A673 (cell line): ENCODE measurements around the gene HIBADH. TPM values are rescaled to one million over a fixed set of nuclear protein-coding genes. Genes with fewer than 3 reads are reported as not detected.

Experiments
- BruUV-seq: library from RNA; stranded (reverse); fragments of 400-500 nt; replicated peaks from 2 replicates; lab custom pipeline; 2021; lab: Mats Ljungman, UMichigan
- CTCF ChIA-PET: fragments of 300-600 bp; sonication (Branson Sonifier 250); formaldehyde crosslinking; loops from one replicate; lab custom pipeline; 2022; ENCODE audit warnings: antibody characterized with exemption; lab: Charles Lee
- POLR2A ChIA-PET: fragments of 300-600 bp; sonication (Branson Sonifier 250); formaldehyde crosslinking; loops from one replicate; lab custom pipeline; 2022; ENCODE audit warnings: antibody characterized with exemption; ENCODE audit not compliant: low non-redundant PET; lab: Charles Lee
- DNase-seq: peaks from one replicate; pipeline ENCODE4 v3.0.0-alpha.2; 2015; ENCODE audit warnings: low spot score
- H3K27ac ChIP-seq: fragments of 200-600 bp; sonication (generic); 2 replicates; pipeline ENCODE4 v1.5.1; 2016; ENCODE audit warnings: mixed run types, low read depth, mild to moderate bottlenecking, mixed read lengths, antibody characterized with exemption, low read length; ENCODE audit not compliant: poor library complexity, severe bottlenecking
- H3K27me3 ChIP-seq: fragments of 200-600 bp; sonication (generic); replicated peaks from 2 replicates; pipeline ENCODE4 v1.6.1; 2017; ENCODE audit warnings: mixed run types, low read depth, mild to moderate bottlenecking, mixed read lengths, antibody characterized with exemption, low read length; ENCODE audit not compliant: insufficient read depth, poor library complexity
- H3K36me3 ChIP-seq: fragments of 200-600 bp; sonication (generic); 2 replicates; pipeline ENCODE4 v1.6.1; 2016; ENCODE audit warnings: mixed run types, mild to moderate bottlenecking, mixed read lengths, antibody characterized with exemption, low read length; ENCODE audit not compliant: insufficient read depth, poor library complexity, severe bottlenecking
- H3K4me1 ChIP-seq: fragments of 200-600 bp; sonication (generic); 2 replicates; pipeline ENCODE4 v1.6.1; 2017; ENCODE audit warnings: mixed run types, mild to moderate bottlenecking, mixed read lengths, antibody characterized with exemption, low read length; ENCODE audit not compliant: insufficient read depth, poor library complexity, severe bottlenecking
- H3K4me3 ChIP-seq: fragments of 200-600 bp; sonication (generic); 2 replicates; pipeline ENCODE4 v1.5.1; 2016; ENCODE audit warnings: low read depth, mixed run types, mild to moderate bottlenecking, mixed read lengths, low read length; ENCODE audit not compliant: poor library complexity, severe bottlenecking
- H3K9me3 ChIP-seq: fragments of 200-600 bp; sonication (generic); 2 replicates; pipeline ENCODE4 v1.6.1; 2016; ENCODE audit warnings: mixed run types, low read depth, mild to moderate bottlenecking, mixed read lengths, antibody characterized with exemption, low read length; ENCODE audit not compliant: poor library complexity, severe bottlenecking
- CTCF ChIP-seq: fragments of 300-800, 200-600 bp; sonication (generic); conservative IDR thresholded peaks from 2 replicates; pipeline ENCODE4 v1.5.1; 2017; ENCODE audit warnings: low read depth, mild to moderate bottlenecking, antibody characterized with exemption, low read length, moderate library complexity, mixed read lengths
- EZH2 ChIP-seq: fragments of 200-600 bp; sonication (generic); IDR thresholded peaks from 2 replicates; pipeline ENCODE4 v1.6.1; 2017; ENCODE audit warnings: borderline replicate concordance, low read depth, mild to moderate bottlenecking, mixed read lengths, antibody characterized with exemption, low read length; ENCODE audit not compliant: poor library complexity, severe bottlenecking
- intact Hi-C: fragments of 100-400 bp; cut with micrococcal nuclease; formaldehyde crosslinking; loops from one replicate; pipeline ENCODE4 v1.10.0; 2022; ENCODE audit not compliant: unreplicated experiment
- total RNA-seq: library from RNA; stranded (reverse); gene quantifications from 2 replicates; pipeline ENCODE4 v1.2.3, GENCODE V29; 2021

HIBADH gene
- total RNA-seq, 1 experiment from 2014 or later, result 10.2 TPM

GRCh38 chr7:27478556-27478955 lies 184.1 kb downstream of the HIBADH start:
- no TSS peak for BruUV-seq
- Histone ChIP-seq H3K4me1 (no peaks in the 10 kb centered on the region), H3K27me3 (peaks cover 4% of the 10 kb centered on the region), H3K27ac (no peak overlapping the region), H3K4me3 (no peak overlapping the region), H3K9me3 (no peaks in the 10 kb centered on the region), H3K36me3 (no peaks in the 10 kb centered on the region)
- POLR2A ChIA-PET, result no interaction called here
- intact Hi-C loops, result no loop called here
- CTCF ChIA-PET, result no interaction called here
- TF ChIP-seq EZH2 (no peak), CTCF (no peak)
- no peak for DNase-seq

- BruUV-seq, result no TSS peak
- no peaks in the 10 kb centered on the region for H3K9me3 ChIP-seq
- H3K27ac ChIP-seq, result no peak overlapping the region
- H3K4me3 ChIP-seq, result no peak overlapping the region
- ChIA-PET CTCF (no interaction called here), POLR2A (no interaction called here)
- no peaks in the 10 kb centered on the region for H3K4me1 ChIP-seq
- no peak for TF ChIP-seq CTCF
- no peak for TF ChIP-seq EZH2
- DNase-seq, result no peak
- H3K27me3 ChIP-seq, result peaks cover 8% of the 10 kb centered on the region
- intact Hi-C loops, result no loop called here
- no peaks in the 10 kb centered on the region for H3K36me3 ChIP-seq
These were observed 184.6 kb downstream of the HIBADH start for GRCh38 chr7:27478084-27478483.

GRCh38 chr7:27476493-27476892 lies 186.2 kb downstream of the HIBADH start:
- Histone ChIP-seq H3K27me3 (peaks cover 19% of the 10 kb centered on the region), H3K4me3 (no peak overlapping the region), H3K4me1 (no peaks in the 10 kb centered on the region), H3K27ac (no peak overlapping the region), H3K36me3 (no peaks in the 10 kb centered on the region), H3K9me3 (no peaks in the 10 kb centered on the region)
- ChIA-PET CTCF (no interaction called here), POLR2A (no interaction called here)
- intact Hi-C loops, result no loop called here
- TF ChIP-seq CTCF, result no peak
- TF ChIP-seq EZH2, result no peak
- DNase-seq, result no peak
- no TSS peak for BruUV-seq

Other genes with a start within 250 kb of the HIBADH start
- 54.0 and 59.7 TPM in 2 replicates for gene TAX1BP1, start 77.3 kb upstream of the HIBADH start, total RNA-seq